Embryonic facial prominence (tissue), 1 donor: ENCODE measurements around the gene KIF26A.
"Not testable (repeated sequence)": the region's sequence is repeated elsewhere in the genome, so short reads cannot be mapped to it uniquely, and the experiment has no call there.

ENCODE experiments used
- DNase-seq: peaks from one replicate; pipeline ENCODE4 v3.0.0-alpha.2; 2016; ENCODE audit errors: extremely low spot score

The KIF26A gene

DNA sequence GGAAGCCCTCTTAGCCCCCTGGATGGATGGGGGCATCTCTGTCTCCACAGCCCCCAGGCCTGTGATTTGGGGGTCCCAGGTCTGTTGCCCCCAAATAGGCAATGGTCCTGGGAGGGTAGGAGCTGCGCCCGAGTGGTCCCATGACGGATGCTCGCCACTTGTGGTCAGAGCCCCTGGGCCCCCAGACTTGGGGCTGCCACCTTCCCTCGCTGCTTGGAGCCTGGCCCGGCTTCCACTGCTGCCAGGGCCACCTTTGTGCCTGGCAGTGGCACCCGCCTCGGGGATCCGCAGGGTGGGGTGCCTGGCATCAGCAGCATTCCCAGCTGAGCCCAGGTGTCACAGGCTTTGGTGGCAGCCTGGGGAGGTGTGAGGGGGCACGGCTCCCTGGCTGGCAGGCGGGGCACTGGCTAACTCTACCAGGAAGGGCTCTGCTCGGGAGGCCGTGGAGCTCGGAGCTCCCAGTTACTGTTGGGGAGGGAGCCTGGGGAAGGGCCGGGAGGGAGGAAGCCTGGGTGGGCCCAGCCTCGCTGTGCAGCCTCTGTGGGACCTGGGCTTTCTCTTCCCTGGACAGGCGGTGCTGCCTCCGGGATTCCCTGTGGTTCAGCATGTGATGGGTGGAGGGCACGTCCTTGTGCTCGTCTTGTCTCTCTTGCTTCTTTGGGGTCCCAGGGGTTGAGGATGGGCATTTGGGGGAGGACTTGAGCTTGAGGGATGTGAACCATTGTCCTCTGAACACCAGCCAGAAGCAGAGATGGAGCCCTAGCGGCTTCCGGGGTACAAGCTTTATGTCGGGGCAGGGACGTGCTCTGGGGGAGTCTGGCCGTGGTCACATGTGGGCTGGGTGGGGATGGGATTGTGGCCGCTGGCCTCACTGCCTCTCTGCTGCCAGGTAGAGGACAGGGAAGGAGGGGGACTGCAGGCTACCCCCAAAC is 5.4 kb downstream of the KIF26A start:
- DNase-seq: no peak

DNA sequence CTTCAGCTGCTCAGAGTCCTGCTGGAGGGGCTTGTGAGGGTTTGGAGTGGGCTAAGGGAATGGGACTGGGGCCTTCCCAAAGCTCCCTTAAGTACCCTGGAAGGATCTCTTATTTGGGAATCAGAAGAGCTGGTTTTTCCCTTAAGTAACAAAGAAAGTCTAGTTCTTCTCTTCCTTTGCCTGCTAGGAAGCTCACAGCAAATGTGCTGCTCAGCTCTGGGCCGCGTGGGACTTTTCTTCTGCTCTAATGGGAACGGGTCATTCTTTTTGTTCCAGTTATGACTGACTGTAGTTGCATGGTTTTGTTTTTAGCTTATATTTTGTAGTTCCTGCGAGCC is 6.0 kb downstream of the KIF26A start:
- DNase-seq: no peak

DNA sequence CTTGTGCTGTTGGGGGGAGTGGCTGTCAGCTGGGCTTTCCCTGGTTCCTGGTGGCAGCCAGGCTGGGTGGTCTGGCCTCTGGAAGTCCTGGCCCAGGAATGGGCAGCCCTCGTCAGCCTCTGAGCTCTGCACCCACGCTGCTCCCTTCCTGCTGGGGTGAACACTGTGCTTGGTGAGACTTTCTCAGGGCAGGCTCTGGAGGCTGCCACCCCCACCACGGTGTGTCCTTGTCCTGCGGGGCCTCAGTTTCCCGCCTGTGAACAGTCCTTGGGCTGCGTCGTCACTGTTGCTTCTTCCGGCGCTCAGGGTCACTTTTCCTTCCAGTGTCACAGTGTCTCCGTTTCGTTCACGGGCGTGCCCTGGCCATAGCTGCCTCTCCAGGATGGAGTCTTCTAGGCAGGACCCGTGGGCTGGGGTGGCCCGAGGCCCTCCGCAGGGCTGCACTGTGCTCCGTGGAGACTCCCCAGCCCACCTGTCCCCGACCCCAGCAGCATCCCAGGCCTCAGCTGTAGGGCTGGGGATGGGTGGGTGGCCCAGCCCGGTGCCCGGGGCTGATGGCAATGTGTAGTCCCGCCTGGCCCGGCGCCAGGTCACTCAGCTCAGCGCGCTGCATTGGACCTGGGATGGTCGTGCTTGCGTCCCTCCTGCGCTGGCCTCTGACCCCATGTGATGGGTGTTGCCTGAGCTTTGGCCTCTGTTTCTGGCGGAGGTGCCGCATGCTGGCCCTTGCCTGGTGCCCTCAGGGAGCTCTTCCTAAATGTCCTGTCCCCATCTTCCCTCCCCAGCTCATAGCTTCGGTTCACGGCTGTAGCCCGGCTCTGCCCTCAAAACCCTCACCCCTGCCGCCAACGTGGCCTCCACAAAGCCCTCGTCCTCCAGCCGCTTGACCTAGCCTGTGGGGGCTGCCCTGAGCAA is 6.8 kb downstream of the KIF26A start:
- no peak for DNase-seq

DNA sequence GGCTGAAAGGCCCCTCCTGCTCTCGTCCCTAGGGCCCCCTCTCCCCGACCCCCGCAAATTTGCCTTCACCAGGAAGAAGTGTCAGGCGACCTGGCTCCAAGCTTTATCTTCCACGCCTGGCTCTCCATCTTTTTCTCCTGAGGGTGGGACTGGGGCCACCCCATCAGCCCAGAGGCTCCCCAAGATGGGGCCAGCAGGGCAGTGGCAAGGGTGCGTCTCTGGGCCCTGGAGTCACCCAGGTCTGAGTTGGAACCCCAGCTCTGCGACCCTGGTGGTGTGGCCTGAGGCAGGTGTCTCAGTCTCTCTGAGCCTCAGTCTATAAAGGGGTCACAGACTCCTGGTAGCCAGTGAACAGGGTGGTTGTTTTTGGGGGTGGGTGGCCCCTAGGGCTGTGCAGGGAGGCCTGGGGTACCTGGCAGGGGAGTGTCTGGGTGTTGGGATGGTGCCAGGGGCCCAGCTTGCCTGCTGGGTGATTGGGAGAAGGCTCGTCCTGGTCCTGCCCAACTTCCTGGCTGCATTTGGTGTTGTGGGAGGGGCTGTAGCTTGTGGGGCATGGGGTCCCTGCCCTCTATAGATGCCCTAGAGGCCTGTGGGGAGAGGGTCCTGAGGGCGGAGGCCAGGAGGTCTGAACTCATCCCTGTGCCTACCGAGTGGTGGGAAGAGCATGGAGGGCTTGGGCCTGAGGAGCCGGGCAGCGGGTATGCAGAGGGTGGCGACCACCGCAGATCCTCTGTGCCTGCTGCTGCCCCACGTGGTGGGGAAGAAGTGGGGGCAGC is 7.6 kb downstream of the KIF26A start:
- DNase-seq: no peak

DNA sequence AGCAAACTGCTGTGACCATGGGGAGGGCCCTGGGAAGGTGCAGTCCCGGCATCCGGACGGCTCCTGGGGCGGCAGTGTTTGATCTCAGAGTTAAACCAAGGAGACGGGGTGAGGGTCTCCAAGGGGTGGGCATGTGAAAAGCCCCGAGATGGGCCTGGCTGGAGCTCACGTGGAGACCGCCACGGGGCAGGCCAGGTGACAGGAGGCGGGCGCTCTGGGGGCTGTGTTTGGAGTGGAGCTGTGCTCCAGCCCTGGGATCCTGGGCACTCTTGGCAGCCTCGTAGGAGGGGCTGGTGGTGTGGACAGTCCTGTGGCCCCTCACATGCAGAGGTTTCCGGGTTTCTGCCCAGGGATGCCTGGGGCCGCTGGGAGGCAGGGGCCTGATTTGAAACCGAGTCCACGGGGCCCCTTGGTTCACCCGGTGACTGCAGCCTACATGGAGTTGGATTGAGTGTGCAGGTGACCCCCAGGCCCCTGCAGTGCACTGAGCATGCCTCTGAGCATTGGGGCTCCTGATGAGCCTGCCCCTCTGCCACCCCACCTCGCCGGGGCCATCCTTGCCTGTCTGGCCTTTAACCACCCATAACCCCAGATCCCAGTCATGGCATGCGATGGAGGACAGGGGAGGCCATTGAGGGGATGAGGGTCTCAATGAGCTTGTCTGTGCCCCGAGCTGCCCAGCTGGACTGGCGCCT is 8.4 kb downstream of the KIF26A start:
- DNase-seq: no peak

DNA sequence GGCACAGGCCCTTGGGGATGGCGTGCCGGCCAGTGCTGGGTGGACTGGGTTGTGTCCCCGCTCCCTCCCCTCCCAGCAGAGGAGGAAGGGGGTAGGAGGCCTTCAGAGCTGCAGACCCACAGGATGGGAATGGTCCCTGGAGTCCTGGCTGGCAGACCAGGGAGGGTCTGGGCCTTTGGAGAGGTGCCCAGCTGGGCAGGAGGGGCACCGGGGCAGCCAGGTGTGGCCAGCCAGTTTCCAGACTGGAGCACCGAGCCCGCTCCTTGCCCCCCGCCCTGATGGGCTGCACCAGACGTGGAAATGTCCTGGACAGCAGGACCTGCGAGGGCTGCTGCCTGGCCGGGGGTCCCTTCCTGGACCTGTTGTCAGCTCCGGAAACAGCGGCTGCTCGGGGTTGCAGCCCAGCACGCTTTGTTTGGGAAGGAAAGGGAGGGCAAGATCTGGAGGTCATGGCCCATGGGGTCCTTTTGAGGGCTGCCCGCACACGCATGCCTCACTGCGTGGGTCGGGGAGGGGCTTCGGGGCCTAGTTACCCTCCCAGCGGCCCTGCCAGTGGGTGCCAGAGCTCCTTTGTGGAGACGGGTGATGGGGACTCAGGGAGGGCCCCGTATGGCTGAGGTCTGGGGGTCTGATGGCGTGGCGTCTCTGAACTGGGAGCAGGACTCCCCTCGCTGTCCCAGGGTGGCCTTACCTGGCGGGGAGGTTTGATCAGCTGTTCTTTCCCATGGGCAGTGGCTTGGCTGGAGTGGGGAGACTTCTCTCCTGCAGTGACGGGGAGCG is 9.1 kb downstream of the KIF26A start:
- no peak for DNase-seq

DNA sequence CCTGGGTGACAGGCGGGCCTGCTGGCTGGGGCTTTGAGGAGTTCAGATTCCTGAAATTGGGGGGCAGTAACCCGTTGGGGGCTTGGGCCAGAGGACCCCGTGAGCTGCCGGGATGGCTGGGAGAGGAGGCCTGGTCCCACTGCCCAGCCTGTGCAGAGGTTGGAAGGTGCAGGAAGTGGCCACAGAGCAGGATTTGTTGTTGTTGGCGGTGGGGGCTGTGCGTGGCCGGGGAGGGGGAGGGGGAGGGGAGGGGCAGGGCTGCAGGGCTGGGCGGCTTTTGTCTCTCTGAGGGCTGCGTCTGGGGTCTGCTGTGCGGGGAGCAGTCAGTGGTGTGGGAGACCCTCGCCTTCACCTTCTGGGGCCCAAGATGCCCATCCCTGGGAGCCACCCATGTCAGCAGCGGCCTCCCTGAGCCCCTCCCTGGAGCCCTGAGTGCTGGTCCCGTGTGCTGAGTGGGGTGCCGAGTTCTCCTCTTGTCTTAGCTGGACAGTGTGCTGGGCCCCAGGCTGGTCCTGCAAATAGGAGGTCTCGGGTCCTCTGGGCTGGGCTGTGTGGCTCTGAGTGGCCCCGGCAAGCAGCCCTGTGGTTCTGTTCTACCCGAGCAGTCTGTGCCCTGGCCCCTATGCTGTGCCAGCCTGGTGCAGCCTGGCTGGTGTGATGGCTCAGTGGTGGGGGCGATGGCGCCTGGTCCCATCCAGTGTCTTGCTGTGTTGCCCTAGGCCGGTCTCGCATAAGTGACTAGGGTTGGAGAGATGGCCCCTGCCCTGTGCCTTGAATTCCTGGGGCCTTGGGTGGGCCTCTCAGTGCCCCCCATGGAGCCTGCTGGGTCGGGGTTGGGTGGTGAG is 10.3 kb downstream of the KIF26A start:
- no peak for DNase-seq

DNA sequence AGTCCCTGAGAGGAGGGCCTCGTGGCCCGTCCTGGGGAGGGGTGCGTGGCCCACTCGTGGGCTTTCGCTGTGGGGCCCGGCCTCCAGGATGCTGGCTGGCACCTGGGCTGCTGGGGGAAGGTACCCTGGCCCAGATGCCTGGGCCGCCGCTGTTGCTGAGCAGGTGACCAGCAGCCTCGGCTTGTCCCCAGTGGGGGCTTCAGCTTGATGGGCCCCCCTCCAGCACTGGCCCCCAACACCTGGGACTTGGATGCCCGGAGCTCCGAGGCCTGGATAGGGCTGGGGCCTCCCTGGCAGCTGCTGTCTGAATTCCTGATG is 10.8 kb downstream of the KIF26A start:
- no peak for DNase-seq

DNA sequence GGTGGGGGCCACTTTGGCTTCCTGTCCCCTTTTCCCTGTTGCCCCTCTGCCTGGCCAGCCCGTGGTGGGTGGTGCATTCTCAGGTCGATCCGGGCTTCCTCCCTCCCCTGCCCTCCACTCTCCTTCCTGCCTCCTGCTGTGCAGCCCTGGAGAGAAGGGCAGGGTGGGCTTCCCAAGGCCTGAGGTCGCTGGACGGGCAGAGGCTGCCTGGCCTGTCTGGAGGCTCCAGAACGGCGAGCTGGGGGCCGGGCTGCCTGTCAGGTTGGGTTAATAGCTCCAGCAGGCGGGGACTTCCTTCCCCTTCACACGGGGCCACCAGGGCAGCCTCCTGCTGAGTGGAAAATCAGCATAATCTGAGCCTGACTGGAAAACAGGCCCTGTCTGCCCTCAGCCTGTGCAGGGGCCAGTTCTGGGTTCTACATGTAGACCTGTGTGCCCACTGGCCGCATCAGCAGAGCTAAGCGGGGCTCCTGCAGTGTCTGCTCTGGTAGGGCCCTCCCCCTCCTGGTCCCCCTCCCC is 11.3 kb downstream of the KIF26A start:
- peak; percentile 36 for DNase-seq

DNA sequence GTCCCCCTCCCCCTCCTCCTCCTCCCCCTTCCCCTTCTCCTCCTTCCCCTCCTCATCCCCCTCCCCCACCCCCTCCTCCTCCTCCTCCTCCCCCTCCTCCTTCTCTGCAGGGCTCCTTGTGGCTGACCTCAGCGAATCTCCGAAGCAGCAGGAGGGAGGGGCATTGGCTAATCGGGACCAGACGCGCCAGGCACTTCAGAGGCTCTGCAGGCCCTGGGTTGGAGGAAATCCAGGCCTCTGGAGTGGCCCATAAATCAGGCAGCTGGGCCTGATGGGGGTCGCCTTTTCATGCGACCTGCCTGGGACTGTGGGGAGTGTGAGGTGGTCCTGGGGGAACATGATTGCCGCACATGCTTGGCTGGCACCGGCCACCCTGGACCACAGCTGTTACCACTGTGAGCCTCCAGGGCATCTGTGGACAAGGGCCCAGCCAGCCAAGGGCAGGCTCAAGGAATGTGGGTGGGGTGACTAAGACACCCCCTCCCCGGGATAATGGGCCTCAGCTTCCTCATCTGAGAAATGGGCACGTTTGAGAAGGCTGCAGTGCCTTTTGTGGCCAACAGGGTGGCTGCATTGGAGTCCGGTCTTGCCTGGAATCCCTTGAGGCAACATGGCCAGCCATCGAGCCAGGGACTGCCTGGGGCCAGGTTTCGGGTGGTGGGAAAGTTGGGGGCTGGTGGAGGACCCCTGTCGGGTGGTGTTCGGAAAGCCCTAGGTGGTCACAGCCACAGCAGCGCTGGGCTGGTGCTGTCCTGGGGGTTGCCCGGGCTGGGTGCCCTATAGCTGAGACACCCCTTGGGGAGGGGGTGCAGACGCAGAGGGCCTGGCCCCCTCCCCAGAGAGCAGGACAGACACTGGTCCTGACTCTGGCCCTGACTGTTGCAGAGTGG is 12.0 kb downstream of the KIF26A start:
- peak; percentile 81 for DNase-seq

DNA sequence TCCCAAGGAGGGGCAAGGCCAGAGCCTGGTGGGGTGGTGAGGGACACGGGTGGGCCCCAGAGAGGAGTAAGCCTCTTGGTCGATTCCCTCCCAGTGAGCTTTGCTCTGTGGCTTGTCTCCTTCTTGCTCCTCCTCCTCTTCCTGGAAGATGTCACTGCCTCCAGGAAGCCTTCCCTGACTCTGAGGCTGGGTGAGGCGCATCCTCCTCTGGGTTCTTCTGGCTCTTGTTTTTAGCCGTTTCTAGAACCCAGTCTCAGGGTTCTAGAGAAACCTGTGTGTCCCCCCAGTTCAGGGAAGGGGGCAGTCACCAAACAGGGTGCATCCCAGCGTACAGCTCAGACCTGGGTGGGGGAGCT is 12.6 kb downstream of the KIF26A start:
- no peak for DNase-seq

DNA sequence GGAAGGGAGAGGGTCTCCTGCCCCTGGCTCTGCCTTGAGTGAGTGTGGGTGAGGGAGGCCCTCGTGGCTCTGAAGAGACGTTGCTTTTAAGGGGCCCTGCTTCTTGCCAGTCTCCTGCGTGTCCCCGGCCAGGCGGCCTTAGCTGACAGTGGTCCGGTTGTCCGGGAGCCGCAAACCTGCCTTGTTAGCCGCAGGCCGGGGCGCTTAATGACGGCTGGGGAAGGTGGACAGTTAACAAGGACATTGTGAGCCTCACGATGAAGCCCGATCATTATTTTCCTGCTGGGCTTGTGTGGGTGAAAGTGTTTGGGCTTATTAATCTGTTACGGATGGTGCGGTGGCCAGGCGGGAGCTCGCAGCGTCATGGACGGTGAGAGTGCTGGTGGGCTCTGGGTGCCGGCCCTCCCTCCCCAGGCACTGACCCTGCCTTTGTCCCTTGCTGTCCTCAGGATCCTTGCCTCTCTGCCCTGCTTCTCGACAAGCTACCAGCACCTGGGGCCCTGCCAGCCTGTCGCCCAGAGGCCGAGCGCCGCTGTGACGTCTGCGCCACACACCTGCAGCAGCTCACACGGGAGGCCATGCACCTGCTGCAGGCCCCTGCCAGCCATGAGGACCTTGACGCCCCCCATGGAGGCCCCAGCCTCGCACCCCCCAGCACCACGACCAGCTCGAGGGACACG is 13.3 kb downstream of the KIF26A start:
- DNase-seq: no peak

DNA sequence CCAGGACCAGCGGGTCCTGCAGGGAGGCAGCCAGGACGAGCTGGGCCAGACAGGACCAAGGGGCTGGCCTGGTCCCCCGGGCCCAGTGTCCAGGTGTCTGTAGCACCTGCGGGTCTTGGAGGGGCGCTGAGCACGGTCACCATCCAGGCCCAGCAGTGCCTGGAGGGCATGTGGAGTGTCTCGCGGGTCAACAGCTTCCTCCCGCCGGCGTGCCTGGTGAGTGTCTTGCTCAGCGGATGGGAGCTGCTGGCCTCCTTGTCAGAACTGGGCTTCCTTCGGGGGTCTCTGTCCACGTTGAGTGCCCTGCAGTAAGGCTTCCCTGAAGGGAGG is 13.8 kb downstream of the KIF26A start:
- DNase-seq: no peak

DNA sequence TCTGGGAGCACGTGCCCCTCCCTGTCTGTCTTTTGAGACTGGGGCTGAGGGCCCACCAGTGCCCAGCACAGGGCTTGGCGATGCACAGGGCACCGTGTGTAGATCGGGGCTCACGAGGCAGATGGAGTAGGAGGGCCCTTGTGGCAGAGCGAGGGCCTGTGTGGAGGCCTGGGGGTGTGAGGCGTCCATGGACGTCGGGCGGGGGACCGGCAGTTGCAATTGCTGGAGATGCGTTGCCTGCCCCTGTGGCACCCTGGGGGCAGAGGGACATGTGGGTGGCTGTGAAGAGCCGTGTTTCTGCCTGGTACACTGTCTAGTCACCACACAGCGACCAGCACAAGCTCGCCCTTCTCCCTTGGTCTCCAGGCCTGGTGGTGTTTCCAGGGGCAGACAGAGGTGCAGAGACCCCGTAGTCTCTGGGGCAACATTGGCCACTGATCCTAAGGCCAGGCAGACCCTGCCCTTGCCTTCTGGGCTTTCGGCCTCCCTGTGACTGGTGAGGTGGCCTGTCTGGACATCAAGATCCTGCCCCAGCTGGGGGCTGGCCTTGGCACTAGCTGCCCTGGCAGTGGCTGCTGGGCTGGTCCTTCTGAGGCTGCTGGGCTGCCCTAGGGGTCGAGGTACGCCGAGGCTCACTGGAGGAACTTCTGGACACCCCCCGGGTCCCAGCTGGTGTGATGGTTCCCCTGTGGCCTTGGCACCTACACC is 14.5 kb downstream of the KIF26A start:
- no peak for DNase-seq

DNA sequence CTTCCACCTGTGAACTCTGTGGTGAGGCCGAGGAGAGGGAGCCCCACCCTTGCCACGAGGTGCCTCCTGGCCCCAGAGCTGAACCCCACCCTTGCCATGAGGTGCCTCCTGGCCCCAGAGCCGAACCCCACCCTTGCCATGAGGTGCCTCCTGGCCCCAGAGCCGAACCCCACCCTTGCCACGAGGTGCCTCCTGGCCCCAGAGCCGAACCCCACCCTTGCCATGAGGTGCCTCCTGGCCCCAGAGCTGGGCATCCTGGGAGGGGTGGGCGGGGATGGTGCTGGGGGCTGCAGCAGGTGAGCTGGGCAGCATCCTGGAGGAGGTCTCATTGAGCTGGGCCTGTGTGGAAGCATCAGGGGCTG is 15.0 kb downstream of the KIF26A start:
- DNase-seq: not testable (repeated sequence)

DNA sequence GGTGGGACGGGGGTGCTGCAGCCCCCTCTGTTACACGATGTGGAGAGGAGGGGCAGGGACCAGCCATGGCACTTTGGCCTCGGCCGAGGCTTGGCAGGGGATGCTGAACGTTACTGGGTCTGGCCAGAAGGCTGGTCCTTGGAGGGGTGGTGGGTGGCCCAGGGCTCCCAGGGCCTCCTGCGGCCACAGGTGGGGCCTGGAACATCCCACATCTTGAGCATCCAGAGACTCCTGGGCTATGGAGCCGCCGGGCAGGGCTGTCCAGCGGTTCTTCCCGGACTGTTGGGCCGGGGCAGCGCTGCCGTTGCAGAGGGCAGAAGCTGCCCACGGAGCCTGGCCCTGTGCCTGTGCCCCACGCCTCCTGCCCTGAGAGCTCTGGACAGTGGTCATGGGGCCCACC is 15.9 kb downstream of the KIF26A start:
- no peak for DNase-seq

DNA sequence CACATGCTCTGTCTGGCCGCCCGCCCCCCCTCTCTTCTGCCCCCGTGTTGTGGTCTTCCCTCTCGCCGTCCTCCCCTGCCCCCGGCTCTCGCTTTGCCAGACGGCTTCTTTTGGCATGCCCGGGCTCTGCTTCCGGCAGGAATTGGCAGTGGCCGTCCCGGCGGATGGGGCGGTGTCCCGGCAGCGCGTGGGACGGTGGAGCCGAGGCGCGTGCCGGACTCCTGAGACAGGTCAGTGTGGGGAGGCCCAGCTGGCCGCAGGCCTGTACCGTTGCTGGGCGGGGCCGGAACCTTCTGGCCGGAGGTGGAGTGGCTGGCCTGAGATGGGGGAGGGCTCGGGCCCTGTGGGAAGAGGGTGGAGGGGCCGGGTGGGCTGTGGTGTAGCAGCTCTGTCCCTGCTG is 17.1 kb downstream of the KIF26A start:
- DNase-seq: no peak

DNA sequence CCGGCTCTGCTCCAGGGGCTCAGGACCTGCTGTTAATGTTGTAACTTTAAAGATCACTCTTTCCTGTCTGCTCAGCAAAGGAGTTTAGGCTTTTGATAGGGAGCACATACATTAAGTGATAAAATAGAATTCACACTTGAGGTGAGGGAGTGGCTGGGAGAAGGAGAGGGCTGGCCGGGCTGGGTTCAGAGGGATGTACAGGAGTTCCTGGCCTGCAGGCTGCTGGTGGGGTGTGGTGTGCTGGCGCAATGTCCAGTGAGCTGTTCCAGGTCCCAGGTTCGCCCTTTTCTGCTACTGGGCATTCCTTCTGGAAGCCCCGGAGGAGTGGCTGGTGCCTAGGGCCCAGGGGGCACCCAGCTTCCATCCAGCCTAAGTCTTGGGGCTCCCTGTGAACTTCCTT is 17.8 kb downstream of the KIF26A start:
- DNase-seq: no peak
